Prostate gland (tissue), 2 donors: ENCODE results near the gene TMEM69. TPM values are rescaled to one million over a fixed set of nuclear protein-coding genes. Genes with fewer than 3 reads are reported as not detected.
"Not testable (repeated sequence)": the region's sequence is repeated elsewhere in the genome, so short reads cannot be mapped to it uniquely, and the experiment has no call there.

Experiments
- DNase-seq: peaks from one replicate; pipeline ENCODE4 v3.0.0-alpha.2; 2019; ENCODE audit warnings: low spot score
- H3K27ac ChIP-seq, 2 donors: fragments of 200-600 bp; sonication (generic); 2 replicates each; pipeline ENCODE4 v1.5.1; 2017 to 2019
- H3K27me3 ChIP-seq: fragments of 200-600 bp; sonication (generic); replicated peaks from 2 replicates; pipeline ENCODE4 v1.5.1; 2019; ENCODE audit not compliant: insufficient read depth
- H3K36me3 ChIP-seq, 2 donors: fragments of 200-600 bp; sonication (generic); 1 replicate in 1 of 2; 2 replicates in 1 of 2; pipeline versions ENCODE4 v1.5.1 to v1.8.1; 2017 to 2019
- H3K4me1 ChIP-seq: fragments of 200-600 bp; sonication (generic); replicated peaks from 2 replicates; pipeline ENCODE4 v1.5.1; 2019
- H3K4me3 ChIP-seq, 2 donors: fragments of 200-600 bp; sonication (generic); 2 replicates each; pipeline ENCODE4 v1.5.1; 2017 to 2019
- H3K9me3 ChIP-seq: fragments of 200-600 bp; sonication (generic); 2 replicates; pipeline ENCODE4 v1.5.1; 2017
- CTCF ChIP-seq, 4 experiments: fragments of 200-600 bp in 2 of 4; fragments of 450-650 bp in 2 of 4; sonication (generic) in 2 of 4; IDR thresholded peaks; 1 replicate in 3 of 4; 2 replicates in 1 of 4; pipeline ENCODE4 v1.5.1; 2016 to 2019; ENCODE audit warnings: antibody characterized with exemption in 4 of 4, mild to moderate bottlenecking in 2 of 4, moderate library complexity in 2 of 4
- POLR2A ChIP-seq: fragments of 450-650 bp; IDR thresholded peaks from one replicate; pipeline ENCODE4 v1.6.1; 2016; ENCODE audit warnings: antibody characterized with exemption, mild to moderate bottlenecking
- POLR2AphosphoS5 ChIP-seq: sonication (generic); formaldehyde crosslinking; IDR thresholded peaks from one replicate; pipeline ENCODE4 v1.6.1; 2017; ENCODE audit warnings: antibody characterized with exemption
- WGBS: methylation state at CpG from one replicate; pipeline ENCODE4 v1.1.5; 2018; 5-methylcytosine and 5-hydroxymethylcytosine counted together
- intact Hi-C: fragments of 100-400 bp; cut with DNase I; formaldehyde crosslinking; loops from one replicate; pipeline ENCODE4 v1.14.2; 2022
- total RNA-seq, 2 donors: library from RNA; depleted of rRNA; stranded (reverse); fragments of >200 nt; gene quantifications; one replicate each; pipeline ENCODE4 v1.1.0, GENCODE V29; 2016

The TMEM69 gene
- total RNA-seq, 2 donors from 2014 or later = 29.6 to 32.9 TPM

GRCh38 chr1:45685308-45686014, 2.5 kb upstream of the TMEM69 start:
- H3K4me3 ChIP-seq = peak overlapping the region; percentile 60 to 87
- H3K4me1 ChIP-seq = peaks cover 12% of the 10 kb centered on the region
- peak; percentile 21 for DNase-seq
- under 1% methylated on average over 13 of the region's 13 CpGs for WGBS
- H3K36me3 ChIP-seq = no peaks in the 10 kb centered on the region
- H3K27me3 ChIP-seq = no peaks in the 10 kb centered on the region
- TF ChIP-seq POLR2A (no peak), POLR2AphosphoS5 (no peak), CTCF (IDR thresholded peaks at IDR 0.05) (no peak)
- intact Hi-C loops = loop anchor here (5.0 kb wide), 3 partner anchors 103 to 492 kb away; partner anchors contain the start of genes MAST2, NASP, P3R3URF and TSPAN1
- no peaks in the 10 kb centered on the region for H3K9me3 ChIP-seq
- peak overlapping the region; percentile 94 to 98 for H3K27ac ChIP-seq

- H3K4me3 ChIP-seq = peak overlapping the region; percentile 60 to 87
- H3K36me3 ChIP-seq = no peaks in the 10 kb centered on the region
- peak; percentile 74 for DNase-seq
- H3K27me3 ChIP-seq = no peaks in the 10 kb centered on the region
- intact Hi-C loops = loop anchor here (5.0 kb wide), 3 partner anchors 104 to 491 kb away; partner anchors contain the start of genes MAST2, NASP, P3R3URF and TSPAN1
- H3K4me1 ChIP-seq = peaks cover 11% of the 10 kb centered on the region
- 2% methylated on average over 13 of the region's 27 CpGs for WGBS
- H3K9me3 ChIP-seq = no peaks in the 10 kb centered on the region
- H3K27ac ChIP-seq = peak overlapping the region; percentile 94 to 98
- TF ChIP-seq POLR2AphosphoS5 (no peak), POLR2A (no peak), CTCF (IDR thresholded peaks at IDR 0.05) (no peak)
These were observed 2.0 kb upstream of the TMEM69 start for GRCh38 chr1:45686015-45686287.

GRCh38 chr1:45686288-45687013, 1.5 kb upstream of the TMEM69 start, which contains the start of gene GPBP1L1:
Gene GPBP1L1 (minus strand): TSS chr1:45686533. CDS start chr1:45659087, 27,446 bp downstream.
- no peaks in the 10 kb centered on the region for H3K9me3 ChIP-seq
- intact Hi-C loops = loop anchor here (5.0 kb wide), 3 partner anchors 104 to 491 kb away; partner anchors contain the start of genes MAST2, NASP, P3R3URF and TSPAN1
- H3K27me3 ChIP-seq = no peaks in the 10 kb centered on the region
- H3K4me1 ChIP-seq = peaks cover 6% of the 10 kb centered on the region
- peak; percentile 98 for DNase-seq
- TF ChIP-seq POLR2AphosphoS5 = peak; percentile 86
- peak in 1 of 4 experiments; percentile 29 for TF ChIP-seq CTCF (IDR thresholded peaks at IDR 0.05)
- TF ChIP-seq POLR2A = peak; percentile 86
- H3K4me3 ChIP-seq = peak within 1 kb of the TSS; percentile 60 to 87
- H3K27ac ChIP-seq = peak within 1 kb of the TSS; percentile 94 to 98
- under 1% methylated on average over 45 of the region's 52 CpGs for WGBS
- no peaks in the 10 kb centered on the region for H3K36me3 ChIP-seq

DNA sequence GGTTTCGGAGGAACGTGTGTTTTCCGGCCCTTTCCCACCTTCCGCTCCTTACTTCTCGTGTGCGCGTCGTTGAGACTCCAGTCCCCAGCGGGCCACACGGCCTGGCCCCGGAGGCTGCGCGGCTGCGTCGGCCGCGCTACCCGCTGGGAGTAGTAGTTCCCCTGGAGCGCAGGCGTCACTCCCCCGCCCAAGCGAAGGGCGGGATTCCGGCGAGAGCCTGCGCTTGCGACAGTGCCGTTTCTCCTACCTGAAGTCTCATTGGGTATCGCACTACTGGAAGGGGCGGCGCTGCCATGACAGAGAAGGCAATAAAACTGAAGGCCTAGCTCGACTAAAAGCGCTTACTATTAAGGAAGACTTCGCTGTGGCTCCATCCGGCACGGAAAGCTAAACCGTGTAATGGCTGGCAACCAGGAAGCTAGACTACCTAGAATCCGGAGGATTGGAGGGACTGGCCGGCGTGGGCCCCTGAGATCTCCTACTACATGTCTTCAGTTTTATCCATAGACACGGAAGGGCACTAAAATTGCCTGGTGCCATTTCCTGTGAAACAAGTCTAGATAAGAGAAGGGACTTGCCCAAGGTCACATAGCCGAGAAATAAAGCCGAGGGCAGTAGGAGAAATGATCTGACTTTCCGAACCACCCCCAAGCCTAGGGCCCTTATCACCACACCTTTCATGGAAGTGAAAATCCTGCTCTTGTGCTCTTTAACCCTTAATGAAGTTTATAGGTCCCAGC, 797 bp upstream of the TMEM69 start:
- H3K27me3 ChIP-seq = no peaks in the 10 kb centered on the region
- peak in 1 of 4 experiments; percentile 21 for TF ChIP-seq CTCF (IDR thresholded peaks at IDR 0.05)
- TF ChIP-seq POLR2A = peak; percentile 91
- TF ChIP-seq POLR2AphosphoS5 = peak; percentile 97
- H3K4me3 ChIP-seq = peak overlapping the region; percentile 60 to 87
- WGBS = under 1% methylated on average over 44 of the region's 44 CpGs
- no peaks in the 10 kb centered on the region for H3K9me3 ChIP-seq
- peak; percentile 98 for DNase-seq
- peaks cover 4% of the 10 kb centered on the region for H3K4me1 ChIP-seq
- intact Hi-C loops = loop anchor here (5.0 kb wide), 3 partner anchors 105 to 490 kb away; partner anchors contain the start of genes MAST2, NASP, P3R3URF and TSPAN1
- H3K27ac ChIP-seq = peak overlapping the region; percentile 94 to 98
- H3K36me3 ChIP-seq = no peaks in the 10 kb centered on the region

DNA sequence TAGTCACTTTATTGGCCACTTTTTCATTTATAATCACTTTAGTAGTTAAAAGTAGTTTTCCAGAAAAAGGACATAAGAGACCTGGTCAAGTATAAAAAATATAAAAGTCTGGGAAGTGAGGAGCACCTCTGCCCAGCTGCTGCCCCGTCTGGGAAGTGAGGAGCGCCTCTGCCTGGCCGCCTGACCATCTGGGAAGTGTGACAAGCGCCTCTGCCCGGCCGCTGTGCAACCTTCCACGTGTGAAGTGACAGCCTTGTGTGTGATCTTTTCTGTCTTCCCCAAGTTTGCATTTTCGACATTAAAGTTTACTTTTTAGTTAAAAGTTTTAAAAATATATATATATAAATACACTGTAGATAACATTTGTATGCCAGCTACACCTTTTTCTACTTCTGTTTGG, 5.8 kb downstream of the TMEM69 start:
- WGBS = 81% methylated on average over 8 of the region's 8 CpGs
- intact Hi-C loops, H3K4me1 ChIP-seq, DNase-seq, H3K9me3 ChIP-seq, H3K27me3 ChIP-seq, H3K36me3 ChIP-seq, H3K4me3 ChIP-seq, H3K27ac ChIP-seq: not testable (repeated sequence)
